SW 1271 (cell line): ENCODE measurements around the gene NXPH4.

ENCODE experiments used
- DNase-seq, 2 experiments: peaks; one replicate each; lab custom pipeline; 2025; lab: John Stamatoyannopoulos, UW

NXPH4 gene

DNA sequence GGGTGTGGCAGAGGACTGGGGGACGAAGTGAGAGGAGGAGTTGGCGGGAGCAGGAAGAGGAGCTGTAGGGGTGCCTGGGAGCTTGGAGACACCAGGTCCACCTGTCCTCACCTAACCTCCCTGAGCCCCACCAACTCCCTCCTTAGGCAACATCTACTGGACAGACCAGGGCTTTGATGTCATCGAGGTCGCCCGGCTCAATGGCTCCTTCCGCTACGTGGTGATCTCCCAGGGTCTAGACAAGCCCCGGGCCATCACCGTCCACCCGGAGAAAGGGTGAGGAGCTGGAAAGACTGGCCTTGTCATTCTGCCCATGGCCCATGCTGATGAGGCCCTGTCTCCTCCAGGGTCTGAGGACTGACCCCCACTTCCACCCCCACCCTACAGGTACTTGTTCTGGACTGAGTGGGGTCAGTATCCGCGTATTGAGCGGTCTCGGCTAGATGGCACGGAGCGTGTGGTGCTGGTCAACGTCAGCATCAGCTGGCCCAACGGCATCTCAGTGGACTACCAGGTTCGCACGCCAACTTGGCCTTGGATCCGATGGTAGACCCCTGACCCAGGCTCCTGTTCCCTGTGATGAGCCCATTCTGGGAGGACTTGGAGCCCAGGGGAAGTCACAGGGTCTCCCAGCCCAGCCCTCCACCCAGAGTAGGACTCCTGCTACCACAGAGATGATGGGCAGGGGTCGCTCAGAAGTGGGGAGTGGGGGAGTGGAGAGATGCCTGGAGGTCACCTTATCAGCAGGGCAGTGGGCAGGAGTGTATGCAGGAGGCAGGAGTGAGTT is 32.5 kb upstream of the NXPH4 start:
- no peak for DNase-seq

DNA sequence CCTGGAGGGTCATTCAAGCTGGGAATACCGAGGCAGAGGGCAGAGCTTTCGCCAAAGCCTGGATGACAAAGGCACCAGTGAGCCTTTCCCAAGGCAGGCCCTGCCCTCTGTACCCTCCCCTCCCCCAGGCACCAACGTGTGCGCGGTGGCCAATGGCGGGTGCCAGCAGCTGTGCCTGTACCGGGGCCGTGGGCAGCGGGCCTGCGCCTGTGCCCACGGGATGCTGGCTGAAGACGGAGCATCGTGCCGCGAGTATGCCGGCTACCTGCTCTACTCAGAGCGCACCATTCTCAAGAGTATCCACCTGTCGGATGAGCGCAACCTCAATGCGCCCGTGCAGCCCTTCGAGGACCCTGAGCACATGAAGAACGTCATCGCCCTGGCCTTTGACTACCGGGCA is 31.2 kb upstream of the NXPH4 start:
- no peak for DNase-seq

DNA sequence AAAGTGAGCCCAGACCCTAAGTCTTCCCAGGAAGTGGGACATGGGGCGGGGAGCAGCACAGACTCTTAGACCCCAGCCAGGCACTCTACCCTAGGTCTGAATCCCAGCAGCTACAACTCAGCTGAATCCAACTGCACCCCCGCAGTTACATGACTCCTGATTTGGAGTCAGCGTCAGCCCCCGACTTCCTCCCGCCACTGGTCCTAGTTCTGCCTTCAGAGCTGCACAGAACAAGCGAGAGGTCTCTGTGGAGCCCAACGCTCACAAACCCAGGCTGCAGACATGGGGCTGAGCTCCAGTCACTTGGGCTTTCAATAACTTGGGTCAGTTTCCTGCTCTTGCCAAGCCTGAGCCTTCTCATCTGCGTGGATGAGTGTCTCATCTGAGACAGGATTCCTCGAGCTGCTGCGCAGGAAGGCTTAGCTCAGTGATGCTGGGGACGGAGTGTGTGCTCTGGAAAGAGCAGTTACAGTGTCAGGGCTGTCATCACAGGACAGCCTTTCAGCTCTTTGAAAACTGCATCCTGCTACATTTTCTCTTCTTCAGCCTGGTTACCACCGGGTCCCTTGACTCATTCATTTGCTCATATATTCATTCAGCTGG is 30.6 kb upstream of the NXPH4 start:
- no peak for DNase-seq

DNA sequence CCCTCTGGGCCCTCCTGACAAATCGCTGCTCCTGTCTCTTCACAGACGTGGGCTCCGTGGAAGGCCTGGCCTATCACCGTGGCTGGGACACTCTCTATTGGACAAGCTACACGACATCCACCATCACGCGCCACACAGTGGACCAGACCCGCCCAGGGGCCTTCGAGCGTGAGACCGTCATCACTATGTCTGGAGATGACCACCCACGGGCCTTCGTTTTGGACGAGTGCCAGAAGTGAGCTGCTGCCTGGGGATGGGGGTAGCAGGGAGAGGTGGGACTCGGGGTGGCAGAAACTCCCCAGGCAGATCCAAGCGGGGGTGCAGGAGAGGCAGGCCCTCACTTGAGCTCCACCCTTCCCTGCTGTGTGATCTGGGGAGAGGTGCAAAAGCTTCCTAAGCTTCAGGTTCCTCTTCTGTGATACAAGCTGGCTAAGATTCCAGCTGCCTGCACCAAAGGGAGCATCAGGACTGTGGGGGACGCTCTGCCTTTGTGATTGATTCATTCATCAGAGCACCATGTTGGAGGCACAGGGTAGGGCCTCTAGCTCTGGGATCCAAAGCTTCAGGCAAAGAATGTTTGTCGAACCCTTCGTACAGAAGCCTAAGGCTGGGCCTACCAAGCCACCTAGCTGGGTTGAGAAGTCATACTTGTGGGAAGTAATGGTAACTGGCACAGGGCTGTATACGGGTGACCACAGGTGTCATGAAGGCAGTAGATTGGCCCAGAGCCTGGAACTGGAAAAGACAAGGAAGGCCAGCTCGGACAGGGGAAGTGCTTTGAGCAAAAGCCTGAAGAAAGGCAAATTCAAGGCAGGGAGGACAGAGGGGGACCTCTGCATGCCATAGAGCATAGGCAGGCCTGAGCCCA is 29.1 kb upstream of the NXPH4 start:
- DNase-seq: no peak

DNA sequence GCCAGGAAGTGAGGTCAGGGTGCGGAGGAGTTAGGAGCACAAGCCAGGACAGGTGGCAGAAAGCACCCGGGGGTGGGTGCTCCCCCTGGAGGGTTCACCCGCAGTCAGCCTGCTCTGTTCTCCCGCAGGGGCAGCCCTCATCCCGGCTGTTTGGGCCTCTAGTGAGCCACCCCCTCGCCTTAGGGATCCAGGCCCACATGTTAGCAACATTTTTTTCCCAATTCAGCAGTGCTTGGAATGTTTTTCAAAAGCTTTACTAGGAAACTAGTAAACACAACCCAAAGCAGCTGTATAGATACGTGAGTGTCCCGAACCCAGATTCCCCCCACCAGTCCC is 28.5 kb upstream of the NXPH4 start:
- DNase-seq: no peak

DNA sequence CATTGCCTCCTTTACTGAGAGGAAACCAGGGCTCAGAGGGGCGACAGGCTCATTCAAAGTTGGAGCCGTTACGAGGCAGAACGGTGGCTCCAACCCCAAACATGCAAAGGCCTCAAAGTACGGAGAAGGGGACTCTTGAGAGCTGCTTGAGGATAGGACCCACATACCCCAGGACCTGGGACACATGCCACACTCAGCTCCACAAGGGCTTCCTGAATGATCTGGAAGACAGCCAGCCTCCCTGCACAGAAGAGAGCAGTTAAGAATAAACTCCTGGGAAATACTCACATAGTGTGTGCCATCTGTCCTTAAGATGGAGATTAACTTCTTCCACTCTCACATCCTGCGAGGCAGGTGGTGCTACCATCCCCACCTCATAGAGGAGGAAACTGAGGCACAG is 26.6 kb upstream of the NXPH4 start:
- DNase-seq: peak in 1 of 2 experiments; percentile 14

DNA sequence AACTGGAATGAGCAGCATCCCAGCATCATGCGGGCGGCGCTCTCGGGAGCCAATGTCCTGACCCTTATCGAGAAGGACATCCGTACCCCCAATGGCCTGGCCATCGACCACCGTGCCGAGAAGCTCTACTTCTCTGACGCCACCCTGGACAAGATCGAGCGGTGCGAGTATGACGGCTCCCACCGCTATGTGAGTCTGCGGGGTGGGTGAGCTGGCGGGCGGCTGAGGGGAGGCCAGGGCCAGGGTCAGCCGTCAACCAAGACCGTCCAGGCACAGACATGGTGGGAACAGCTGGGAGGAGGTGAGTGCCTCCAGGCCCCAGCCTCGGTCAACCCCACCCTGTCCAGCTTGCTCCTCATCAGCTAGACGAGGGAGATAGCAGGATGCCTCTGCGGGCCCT is 25.8 kb upstream of the NXPH4 start:
- DNase-seq: no peak

DNA sequence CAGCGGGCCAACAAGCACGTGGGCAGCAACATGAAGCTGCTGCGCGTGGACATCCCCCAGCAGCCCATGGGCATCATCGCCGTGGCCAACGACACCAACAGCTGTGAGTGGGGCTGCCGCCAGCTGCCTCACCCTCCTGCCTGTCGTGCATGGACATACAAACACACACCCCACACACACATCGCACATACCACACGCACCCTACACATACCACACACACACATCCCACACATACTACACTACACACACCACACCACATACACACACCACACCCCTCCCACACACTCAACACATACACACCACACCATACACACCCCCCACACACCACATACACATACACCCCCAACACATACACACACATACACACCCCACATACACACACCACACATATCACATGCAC is 25.2 kb upstream of the NXPH4 start:
- no peak for DNase-seq

DNA sequence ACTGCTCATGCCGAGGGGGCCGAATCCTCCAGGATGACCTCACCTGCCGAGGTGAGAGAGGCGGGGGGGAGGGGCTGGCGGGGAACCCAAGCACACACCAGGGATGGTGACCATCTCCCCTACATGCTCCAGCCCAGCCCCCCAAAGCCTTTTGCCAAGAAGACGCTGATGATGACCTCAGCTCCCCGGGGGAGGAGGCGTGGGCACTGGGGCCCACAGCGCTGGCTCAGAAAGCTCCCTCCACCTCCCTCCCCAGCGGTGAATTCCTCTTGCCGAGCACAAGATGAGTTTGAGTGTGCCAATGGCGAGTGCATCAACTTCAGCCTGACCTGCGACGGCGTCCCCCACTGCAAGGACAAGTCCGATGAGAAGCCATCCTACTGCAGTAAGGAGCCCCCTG is 23.7 kb upstream of the NXPH4 start:
- DNase-seq: no peak

DNA sequence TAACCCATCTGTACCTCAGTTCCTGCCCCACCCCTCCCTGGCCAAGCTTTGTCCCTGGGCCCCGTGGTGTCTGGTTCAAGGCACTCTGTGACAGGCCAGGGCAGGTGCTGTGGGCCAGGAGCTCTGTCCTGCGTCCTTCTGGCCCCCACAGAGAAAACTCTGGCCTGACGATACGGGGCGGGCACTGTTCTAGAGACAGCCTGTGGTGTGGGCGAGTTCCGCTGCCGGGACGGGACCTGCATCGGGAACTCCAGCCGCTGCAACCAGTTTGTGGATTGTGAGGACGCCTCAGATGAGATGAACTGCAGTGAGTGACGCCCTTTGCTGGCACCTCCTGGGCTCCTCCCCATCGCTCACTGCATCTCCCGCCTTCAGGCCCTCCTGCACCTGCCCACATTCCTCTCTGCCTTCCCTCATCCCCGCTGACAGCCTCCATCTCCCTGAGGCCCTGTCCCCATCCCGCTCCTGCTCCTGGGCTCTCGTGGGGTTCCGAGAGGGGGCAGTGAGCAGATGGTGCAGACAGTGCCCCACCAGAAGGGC is 22.8 kb upstream of the NXPH4 start:
- no peak for DNase-seq

DNA sequence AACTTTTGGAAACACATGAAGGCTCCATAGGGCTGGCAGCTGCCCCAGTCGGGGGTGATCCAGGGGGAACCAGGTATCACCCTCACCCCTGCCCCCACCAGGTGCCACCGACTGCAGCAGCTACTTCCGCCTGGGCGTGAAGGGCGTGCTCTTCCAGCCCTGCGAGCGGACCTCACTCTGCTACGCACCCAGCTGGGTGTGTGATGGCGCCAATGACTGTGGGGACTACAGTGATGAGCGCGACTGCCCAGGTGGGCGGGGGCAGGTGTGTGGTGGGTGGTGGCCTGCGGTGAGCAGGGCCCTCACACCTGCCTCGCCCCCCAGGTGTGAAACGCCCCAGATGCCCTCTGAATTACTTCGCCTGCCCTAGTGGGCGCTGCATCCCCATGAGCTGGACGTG is 22.3 kb upstream of the NXPH4 start:
- no peak for DNase-seq

DNA sequence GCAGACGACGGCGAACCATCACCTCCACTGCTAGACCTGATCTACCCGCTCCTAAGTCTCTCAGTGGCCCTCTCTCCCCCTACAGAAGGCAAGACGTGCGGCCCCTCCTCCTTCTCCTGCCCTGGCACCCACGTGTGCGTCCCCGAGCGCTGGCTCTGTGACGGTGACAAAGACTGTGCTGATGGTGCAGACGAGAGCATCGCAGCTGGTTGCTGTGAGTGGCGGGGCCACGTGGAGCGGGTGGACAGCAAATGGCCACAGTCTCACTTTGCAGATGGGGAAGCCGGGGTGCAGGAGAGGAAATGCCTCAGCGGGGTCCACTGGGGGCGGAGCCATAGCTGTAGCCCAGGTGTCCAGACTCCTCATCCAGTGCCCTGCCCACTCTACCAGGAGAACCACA is 21.4 kb upstream of the NXPH4 start:
- DNase-seq: no peak

DNA sequence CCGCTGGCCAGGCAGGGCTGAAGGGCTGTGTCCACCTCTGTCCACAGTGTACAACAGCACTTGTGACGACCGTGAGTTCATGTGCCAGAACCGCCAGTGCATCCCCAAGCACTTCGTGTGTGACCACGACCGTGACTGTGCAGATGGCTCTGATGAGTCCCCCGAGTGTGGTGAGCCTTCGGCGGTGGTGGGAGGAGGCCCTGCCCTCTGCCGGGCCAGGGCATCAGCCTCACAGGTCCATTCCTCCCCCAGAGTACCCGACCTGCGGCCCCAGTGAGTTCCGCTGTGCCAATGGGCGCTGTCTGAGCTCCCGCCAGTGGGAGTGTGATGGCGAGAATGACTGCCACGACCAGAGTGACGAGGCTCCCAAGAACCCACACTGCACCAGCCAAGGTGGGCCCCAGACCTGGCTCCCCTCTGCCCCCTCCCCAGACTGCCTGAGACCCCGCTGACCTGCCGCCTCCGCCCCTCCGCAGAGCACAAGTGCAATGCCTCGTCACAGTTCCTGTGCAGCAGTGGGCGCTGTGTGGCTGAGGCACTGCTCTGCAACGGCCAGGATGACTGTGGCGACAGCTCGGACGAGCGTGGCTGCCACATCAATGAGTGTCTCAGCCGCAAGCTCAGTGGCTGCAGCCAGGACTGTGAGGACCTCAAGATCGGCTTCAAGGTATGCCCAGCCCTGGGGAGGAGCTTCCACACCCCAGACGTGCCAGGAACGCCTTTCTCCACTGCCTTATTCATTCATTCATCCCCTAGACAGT is 20.8 kb upstream of the NXPH4 start:
- no peak for DNase-seq

DNA sequence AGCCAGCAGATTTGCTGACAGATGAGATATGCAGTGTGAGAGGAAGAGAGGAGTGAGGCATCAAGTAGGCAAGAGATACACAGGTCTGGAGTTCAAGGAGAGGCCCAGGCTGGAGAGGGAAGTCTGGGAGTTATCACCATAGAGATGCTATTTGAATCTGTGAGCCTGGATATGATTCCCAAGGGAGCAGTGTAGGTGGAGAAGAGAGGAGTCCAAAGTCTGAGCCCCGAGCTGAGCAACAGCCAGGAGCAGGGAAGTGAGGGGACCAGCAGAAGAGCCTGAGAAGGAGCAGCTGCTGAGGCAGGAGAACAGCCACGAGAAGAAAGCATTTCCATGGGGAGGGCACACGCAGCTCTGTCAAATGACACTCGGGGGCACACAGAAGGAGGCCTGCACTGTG is 20.2 kb upstream of the NXPH4 start:
- DNase-seq: no peak

DNA sequence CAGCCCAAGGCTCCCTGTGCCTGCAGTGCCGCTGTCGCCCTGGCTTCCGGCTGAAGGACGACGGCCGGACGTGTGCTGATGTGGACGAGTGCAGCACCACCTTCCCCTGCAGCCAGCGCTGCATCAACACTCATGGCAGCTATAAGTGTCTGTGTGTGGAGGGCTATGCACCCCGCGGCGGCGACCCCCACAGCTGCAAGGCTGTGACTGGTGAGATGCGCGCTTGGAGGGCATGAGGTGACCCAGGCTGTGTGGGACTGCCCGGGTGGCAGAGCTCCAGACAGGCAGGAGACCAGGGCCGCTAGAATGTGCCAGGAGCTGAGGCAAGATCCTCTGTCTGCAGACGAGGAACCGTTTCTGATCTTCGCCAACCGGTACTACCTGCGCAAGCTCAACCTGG is 19.6 kb upstream of the NXPH4 start:
- no peak for DNase-seq

DNA sequence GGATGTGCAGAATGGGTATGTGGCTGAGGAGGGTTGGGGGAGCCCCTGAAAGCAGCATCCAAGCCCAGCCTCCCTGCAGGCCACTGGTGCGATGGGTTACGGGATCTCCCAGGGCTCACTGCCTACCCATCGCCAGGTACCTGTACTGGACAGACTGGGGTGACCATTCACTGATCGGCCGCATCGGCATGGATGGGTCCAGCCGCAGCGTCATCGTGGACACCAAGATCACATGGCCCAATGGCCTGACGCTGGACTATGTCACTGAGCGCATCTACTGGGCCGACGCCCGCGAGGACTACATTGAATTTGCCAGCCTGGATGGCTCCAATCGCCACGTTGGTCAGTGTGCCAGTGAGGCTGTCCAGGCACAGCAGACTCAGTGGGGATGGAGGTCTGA is 18.3 kb upstream of the NXPH4 start:
- no peak for DNase-seq

DNA sequence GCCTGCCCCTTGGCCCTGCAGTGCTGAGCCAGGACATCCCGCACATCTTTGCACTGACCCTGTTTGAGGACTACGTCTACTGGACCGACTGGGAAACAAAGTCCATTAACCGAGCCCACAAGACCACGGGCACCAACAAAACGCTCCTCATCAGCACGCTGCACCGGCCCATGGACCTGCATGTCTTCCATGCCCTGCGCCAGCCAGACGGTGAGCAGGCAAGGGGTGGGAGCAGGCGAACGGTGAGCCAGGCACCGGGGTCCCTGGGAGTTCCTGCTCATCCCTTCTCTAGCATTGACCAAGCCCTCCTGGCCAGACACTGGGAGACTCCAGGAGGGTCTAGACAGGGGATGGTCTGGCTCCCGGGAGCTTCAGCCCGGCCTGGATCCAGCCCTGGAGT is 17.4 kb upstream of the NXPH4 start:
- no peak for DNase-seq

DNA sequence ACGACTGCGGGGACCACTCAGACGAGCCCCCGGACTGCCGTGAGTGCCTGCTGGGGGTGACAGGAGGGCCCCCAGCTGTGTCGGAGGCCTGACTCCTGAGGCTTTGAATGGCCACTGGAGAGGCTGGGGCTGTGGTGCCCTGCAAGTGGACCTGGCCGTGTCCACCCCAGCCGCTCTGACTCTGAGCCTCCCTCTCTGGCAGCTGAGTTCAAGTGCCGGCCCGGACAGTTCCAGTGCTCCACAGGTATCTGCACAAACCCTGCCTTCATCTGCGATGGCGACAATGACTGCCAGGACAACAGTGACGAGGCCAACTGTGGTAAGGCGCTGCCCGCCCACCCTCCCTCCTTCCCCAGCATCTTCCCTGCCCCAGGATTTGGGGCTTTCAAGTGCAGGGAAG is 16.1 kb upstream of the NXPH4 start:
- DNase-seq: no peak

DNA sequence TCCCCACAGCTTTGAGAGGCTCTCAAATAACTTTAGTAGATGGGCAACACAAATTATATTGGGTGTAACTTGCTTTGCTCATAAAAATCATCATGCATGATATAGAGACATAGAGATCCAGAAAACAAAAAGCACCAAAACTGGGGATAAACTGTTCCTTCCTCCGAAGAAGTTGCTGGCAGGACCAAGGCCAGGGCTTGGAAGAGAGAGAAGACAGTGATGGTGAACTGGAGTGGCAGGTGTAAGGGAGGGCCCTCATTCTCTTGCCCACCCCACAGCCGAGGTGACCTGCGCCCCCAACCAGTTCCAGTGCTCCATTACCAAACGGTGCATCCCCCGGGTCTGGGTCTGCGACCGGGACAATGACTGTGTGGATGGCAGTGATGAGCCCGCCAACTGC is 15.4 kb upstream of the NXPH4 start:
- no peak for DNase-seq

DNA sequence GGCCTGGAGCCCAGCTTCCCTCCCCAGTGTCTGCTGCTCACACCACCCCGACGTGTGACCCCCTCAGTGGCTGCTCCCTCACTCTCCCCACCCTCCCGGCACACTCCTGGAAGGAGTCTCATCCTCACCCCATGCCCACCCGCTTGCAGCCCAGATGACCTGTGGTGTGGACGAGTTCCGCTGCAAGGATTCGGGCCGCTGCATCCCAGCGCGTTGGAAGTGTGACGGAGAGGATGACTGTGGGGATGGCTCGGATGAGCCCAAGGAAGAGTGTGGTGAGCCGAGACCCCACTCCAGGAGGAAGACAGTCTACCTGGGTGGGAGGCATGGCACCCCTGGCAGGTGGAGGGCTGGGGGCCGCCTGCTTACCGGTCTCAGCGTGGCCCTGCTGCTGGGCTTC is 15.0 kb upstream of the NXPH4 start:
- DNase-seq: no peak

DNA sequence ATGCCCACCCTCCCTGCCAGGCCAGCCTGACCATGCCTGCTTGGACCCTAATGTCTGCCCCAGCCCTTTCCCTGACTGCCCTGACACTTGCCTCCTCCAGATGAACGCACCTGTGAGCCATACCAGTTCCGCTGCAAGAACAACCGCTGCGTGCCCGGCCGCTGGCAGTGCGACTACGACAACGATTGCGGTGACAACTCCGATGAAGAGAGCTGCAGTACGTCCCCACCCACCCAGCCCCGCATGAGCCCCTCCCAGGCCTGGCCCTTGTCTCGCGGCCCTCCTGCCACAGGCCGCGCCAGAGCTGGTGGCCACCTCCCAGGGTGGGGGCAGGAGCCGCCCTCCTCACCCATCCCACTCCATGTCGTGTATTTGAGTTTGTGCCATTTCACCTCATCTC is 14.3 kb upstream of the NXPH4 start:
- no peak for DNase-seq

DNA sequence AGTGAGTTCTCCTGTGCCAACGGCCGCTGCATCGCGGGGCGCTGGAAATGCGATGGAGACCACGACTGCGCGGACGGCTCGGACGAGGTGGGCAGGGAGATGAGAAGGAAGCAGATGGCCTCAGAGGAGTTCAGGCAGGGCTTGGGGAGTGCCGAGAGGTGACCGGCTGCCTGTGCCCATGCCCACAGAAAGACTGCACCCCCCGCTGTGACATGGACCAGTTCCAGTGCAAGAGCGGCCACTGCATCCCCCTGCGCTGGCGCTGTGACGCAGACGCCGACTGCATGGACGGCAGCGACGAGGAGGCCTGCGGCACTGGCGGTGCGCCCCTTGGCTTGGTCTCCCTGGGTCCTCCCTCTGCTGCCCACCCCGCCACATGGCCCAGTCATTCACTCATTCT is 13.4 kb upstream of the NXPH4 start:
- no peak for DNase-seq
